Transverse colon (tissue), 4 donors: ENCODE results near the gene BBX. TPM values are rescaled to one million over a fixed set of nuclear protein-coding genes. Genes with fewer than 3 reads are reported as not detected.

ENCODE experiments used
- DNase-seq: peaks from one replicate; pipeline ENCODE4 v3.0.0-alpha.2; 2019
- H3K27ac ChIP-seq, 4 donors: fragments of 200-600 bp; sonication (generic); 2 replicates each; pipeline ENCODE4 v1.5.1; 2016 to 2018; ENCODE audit warnings: inconsistent platforms in 4 of 4
- H3K27me3 ChIP-seq: fragments of 200-600 bp; sonication (generic); 2 replicates; pipeline ENCODE4 v1.5.1; 2017; ENCODE audit warnings: inconsistent platforms
- H3K36me3 ChIP-seq, 4 donors: fragments of 200-600 bp; sonication (generic); 2 replicates each; pipeline ENCODE4 v1.5.1; 2017 to 2019; ENCODE audit warnings: inconsistent platforms in 4 of 4
- H3K4me1 ChIP-seq, 4 donors: fragments of 200-600 bp; sonication (generic); 2 replicates each; pipeline ENCODE4 v1.5.1; 2017 to 2020; ENCODE audit warnings: inconsistent platforms in 4 of 4
- H3K4me3 ChIP-seq, 4 donors: fragments of 200-600 bp; sonication (generic); 1 replicate in 1 of 4; 2 replicates in 3 of 4; pipeline versions ENCODE4 v1.5.1 to v1.6.1; 2017 to 2019; ENCODE audit warnings: inconsistent platforms in 4 of 4
- H3K9me3 ChIP-seq, 2 donors: fragments of 200-600 bp; sonication (generic); 2 replicates each; pipeline ENCODE4 v1.5.1; 2017 to 2019; ENCODE audit warnings: inconsistent platforms in 2 of 2
- CTCF ChIP-seq, 5 experiments: fragments of 200-600 bp in 3 of 5; fragments of 450-650 bp in 2 of 5; sonication (generic) in 3 of 5; IDR thresholded peaks; 1 replicate in 2 of 5; 2 replicates in 3 of 5; pipeline ENCODE4 v1.5.1; 2016 to 2017; ENCODE audit warnings: antibody characterized with exemption in 5 of 5, inconsistent platforms in 3 of 5, mild to moderate bottlenecking in 2 of 5, moderate library complexity in 1 of 5
- EP300 ChIP-seq: sonication (generic); formaldehyde crosslinking; IDR thresholded peaks from one replicate; pipeline ENCODE4 v1.6.1; 2017; ENCODE audit warnings: antibody characterized with exemption, low read depth
- POLR2A ChIP-seq: fragments of 450-650 bp; IDR thresholded peaks from one replicate; pipeline ENCODE4 v1.6.1; 2016; ENCODE audit warnings: antibody characterized with exemption, mild to moderate bottlenecking, moderate library complexity
- POLR2AphosphoS5 ChIP-seq, 3 donors: sonication (generic); formaldehyde crosslinking; IDR thresholded peaks; one replicate each; pipeline ENCODE4 v1.6.1; 2016; ENCODE audit warnings: antibody characterized with exemption in 3 of 3
- WGBS, 2 donors: methylation state at CpG; one replicate each; pipeline ENCODE4 v1.1.5; 2018; ENCODE audit warnings: low coverage in 1 of 2; 5-methylcytosine and 5-hydroxymethylcytosine counted together
- in situ Hi-C, 4 donors: fragments of 200-750 bp; cut with MboI; loops; one replicate each; pipeline versions ENCODE4 v1.15.0 to v1.15.1; 2017; ENCODE audit warnings: low sequenced_read_pairs in 3 of 4, low pct_ligation_motif_present in 1 of 4, low pct_unique_long_range_greater_than_20kb in 1 of 4
- intact Hi-C: fragments of 100-400 bp; cut with DNase I; formaldehyde crosslinking; loops from one replicate; pipeline ENCODE4 v1.15.1; 2023; ENCODE audit warnings: low total_unique reads
- total RNA-seq, 4 donors: library from RNA; depleted of rRNA; stranded (reverse); fragments of >200 nt; gene quantifications; one replicate each; pipeline ENCODE4 v1.1.0, GENCODE V29; 2016

Gene BBX
- total RNA-seq, 4 donors from 2014 or later, result 22.5 to 39.6 (median 33.1) TPM

GRCh38 chr3:107643038-107643883 is 120.5 kb downstream of the BBX start:
- no peak for TF ChIP-seq POLR2AphosphoS5 (IDR thresholded peaks at IDR 0.05)
- no peak for TF ChIP-seq POLR2A
- no peak for TF ChIP-seq CTCF (IDR thresholded peaks at IDR 0.05)
- no peak for TF ChIP-seq EP300
- H3K27ac ChIP-seq, result no peak overlapping the region
- H3K27me3 ChIP-seq, result no peaks in the 10 kb centered on the region
- H3K9me3 ChIP-seq, result no peaks in the 10 kb centered on the region
- 50 to 83% methylated on average over 1 to 6 of the region's 6 CpGs for WGBS, 2 donors
- no peak for DNase-seq
- H3K4me1 ChIP-seq, result peaks cover 0 to 6% (median 0%) of the 10 kb centered on the region in 4 donors
- H3K36me3 ChIP-seq, result no peaks in the 10 kb centered on the region
- intact Hi-C loops (no loop called here), in situ Hi-C loops (no loop called here)
- no peak overlapping the region for H3K4me3 ChIP-seq

- Histone ChIP-seq H3K36me3 (no peaks in the 10 kb centered on the region), H3K4me3 (no peak overlapping the region), H3K27ac (no peak overlapping the region), H3K9me3 (no peaks in the 10 kb centered on the region), H3K4me1 (peaks cover 0 to 6% (median 0%) of the 10 kb centered on the region in 4 donors), H3K27me3 (no peaks in the 10 kb centered on the region)
- intact Hi-C loops, result no loop called here
- in situ Hi-C loops, result no loop called here
- 84 to 86% methylated on average over 3 of the region's 3 CpGs for WGBS, 2 donors
- TF ChIP-seq POLR2A (no peak), CTCF (IDR thresholded peaks at IDR 0.05) (no peak), POLR2AphosphoS5 (IDR thresholded peaks at IDR 0.05) (no peak), EP300 (no peak)
- no peak for DNase-seq
Observed at GRCh38 chr3:107644631-107645030, 121.9 kb downstream of the BBX start.

- no peak overlapping the region for H3K4me3 ChIP-seq
- WGBS, 2 donors, result 85% methylated on average over 3 of the region's 3 CpGs
- intact Hi-C loops, result loop anchor here (5.0 kb wide), 1 partner anchor 1067 kb away; no protein-coding TSS in a partner anchor
- no peaks in the 10 kb centered on the region for H3K36me3 ChIP-seq
- no peak for DNase-seq
- TF ChIP-seq POLR2A, result no peak
- TF ChIP-seq POLR2AphosphoS5 (IDR thresholded peaks at IDR 0.05), result no peak
- TF ChIP-seq CTCF (IDR thresholded peaks at IDR 0.05), result no peak
- no peak for TF ChIP-seq EP300
- in situ Hi-C loops, result no loop called here
- peaks cover 0 to 5% (median 0%) of the 10 kb centered on the region in 4 donors for H3K4me1 ChIP-seq
- H3K27ac ChIP-seq, result no peak overlapping the region
- no peaks in the 10 kb centered on the region for H3K9me3 ChIP-seq
- H3K27me3 ChIP-seq, result no peaks in the 10 kb centered on the region
Observed at GRCh38 chr3:107650788-107651187, 128.0 kb downstream of the BBX start.

- H3K4me3 ChIP-seq, result no peak overlapping the region
- no peaks in the 10 kb centered on the region for H3K36me3 ChIP-seq
- H3K27me3 ChIP-seq, result no peaks in the 10 kb centered on the region
- TF ChIP-seq CTCF (IDR thresholded peaks at IDR 0.05) (no peak), POLR2A (no peak), EP300 (no peak), POLR2AphosphoS5 (IDR thresholded peaks at IDR 0.05) (no peak)
- no peak for DNase-seq
- no peak overlapping the region for H3K27ac ChIP-seq
- intact Hi-C loops, result loop anchor here (5.0 kb wide), 1 partner anchor 1066 kb away; no protein-coding TSS in a partner anchor
- H3K4me1 ChIP-seq, result peaks cover 0 to 5% (median 0%) of the 10 kb centered on the region in 4 donors
- H3K9me3 ChIP-seq, result no peaks in the 10 kb centered on the region
- in situ Hi-C loops, result no loop called here
Observed at GRCh38 chr3:107651782-107652181, 129.0 kb downstream of the BBX start.
